ENCODE measurements around the gene CAVIN1. TPM values are rescaled to one million over a fixed set of nuclear protein-coding genes. Genes with fewer than 3 reads are reported as not detected.
"Not testable (repeated sequence)": the region's sequence is repeated elsewhere in the genome, so short reads cannot be mapped to it uniquely, and the experiment has no call there.

CAVIN1 gene
- total RNA-seq, 3 donors from 2014 or later: 288 to 554 (median 306) TPM

GRCh38 chr17:42453439-42453838 is 30.4 kb upstream of the CAVIN1 start:
- intact Hi-C loops (cut with DNase I; ENCODE audit: low total_unique reads): no loop called here
- TF ChIP-seq CTCF (IDR thresholded peaks at IDR 0.05) (no peak), POLR2AphosphoS5 (IDR thresholded peaks at IDR 0.05) (no peak), POLR2A (IDR thresholded peaks at IDR 0.05) (no peak)
- H3K9me3 ChIP-seq: no peaks in the 10 kb centered on the region

GRCh38 chr17:42451270-42451669 is 28.2 kb upstream of the CAVIN1 start:
- DNase-seq (ENCODE audit: low spot score in 2 of 2); H3K4me3 ChIP-seq; H3K9me3 ChIP-seq; H3K4me1 ChIP-seq; H3K36me3 ChIP-seq; H3K27me3 ChIP-seq; H3K27ac ChIP-seq; intact Hi-C loops (cut with DNase I; ENCODE audit: low total_unique reads): not testable (repeated sequence)

More at GRCh38 chr17:42453439-42453838, 30.4 kb upstream of the CAVIN1 start:
- no peak for DNase-seq (ENCODE audit: low spot score in 2 of 2)
- peaks cover 7 to 11% of the 10 kb centered on the region in 2 donors for H3K4me1 ChIP-seq
- no peak overlapping the region for H3K4me3 ChIP-seq
- no peaks in the 10 kb centered on the region for H3K27me3 ChIP-seq
- H3K36me3 ChIP-seq: no peaks in the 10 kb centered on the region
- no peak overlapping the region for H3K27ac ChIP-seq

- H3K27ac ChIP-seq; H3K4me3 ChIP-seq; H3K27me3 ChIP-seq; DNase-seq (ENCODE audit: low spot score in 2 of 2); H3K9me3 ChIP-seq; H3K36me3 ChIP-seq; intact Hi-C loops (cut with DNase I; ENCODE audit: low total_unique reads); H3K4me1 ChIP-seq: not testable (repeated sequence)
These were observed 26.8 kb upstream of the CAVIN1 start for GRCh38 chr17:42449838-42450237.

DNA sequence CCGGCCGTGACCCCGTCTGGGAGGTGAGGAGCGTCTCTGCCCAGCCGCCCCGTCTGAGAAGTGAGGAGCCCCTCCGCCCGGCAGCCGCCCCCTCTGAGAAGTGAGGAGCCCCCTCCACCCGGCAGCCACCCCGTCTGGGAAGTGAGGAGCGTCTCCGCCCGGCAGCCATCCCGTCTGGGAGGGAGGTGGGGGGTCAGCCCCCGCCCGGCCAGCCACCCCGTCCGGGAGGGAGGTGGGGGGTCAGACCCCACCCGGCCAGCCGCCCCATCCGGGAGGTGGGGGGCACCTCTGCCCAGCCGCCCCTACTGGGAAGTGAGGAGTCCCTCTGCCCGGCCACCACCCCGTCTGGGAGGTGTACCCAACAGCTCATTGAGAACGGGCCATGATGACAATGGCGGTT is 26.1 kb upstream of the CAVIN1 start:
- H3K36me3 ChIP-seq; H3K4me3 ChIP-seq; H3K4me1 ChIP-seq; DNase-seq (ENCODE audit: low spot score in 2 of 2); intact Hi-C loops (cut with DNase I; ENCODE audit: low total_unique reads); H3K27ac ChIP-seq; H3K27me3 ChIP-seq; H3K9me3 ChIP-seq: not testable (repeated sequence)

DNA sequence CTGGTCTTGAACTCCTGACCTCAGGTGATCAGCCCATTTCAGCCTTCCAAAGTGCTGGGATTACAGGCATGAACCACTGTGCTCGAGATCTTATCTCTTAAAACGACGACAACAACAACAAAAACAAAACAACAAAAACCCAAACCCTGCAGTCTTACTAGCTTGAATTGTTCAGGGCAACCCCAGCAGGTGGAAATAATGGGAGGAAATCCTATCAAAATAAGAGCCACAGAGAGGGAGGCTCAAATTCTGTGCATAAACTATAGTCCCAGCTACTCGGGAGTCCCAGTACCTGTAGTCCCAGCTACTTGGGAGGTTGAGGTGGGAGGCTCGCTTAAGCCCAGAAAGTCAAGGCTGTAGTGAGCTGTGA is 19.1 kb upstream of the CAVIN1 start:
- no peak for TF ChIP-seq POLR2A (IDR thresholded peaks at IDR 0.05)
- no peak for TF ChIP-seq CTCF (IDR thresholded peaks at IDR 0.05)
- TF ChIP-seq POLR2AphosphoS5 (IDR thresholded peaks at IDR 0.05): no peak
- intact Hi-C loops (cut with DNase I; ENCODE audit: low total_unique reads): no loop called here
- no peak overlapping the region for H3K4me3 ChIP-seq
- no peak overlapping the region for H3K27ac ChIP-seq
- no peak for DNase-seq (ENCODE audit: low spot score in 2 of 2)
- no peaks in the 10 kb centered on the region for H3K9me3 ChIP-seq
- no peaks in the 10 kb centered on the region for H3K36me3 ChIP-seq
- H3K4me1 ChIP-seq: no peaks in the 10 kb centered on the region
- H3K27me3 ChIP-seq: no peaks in the 10 kb centered on the region

DNA sequence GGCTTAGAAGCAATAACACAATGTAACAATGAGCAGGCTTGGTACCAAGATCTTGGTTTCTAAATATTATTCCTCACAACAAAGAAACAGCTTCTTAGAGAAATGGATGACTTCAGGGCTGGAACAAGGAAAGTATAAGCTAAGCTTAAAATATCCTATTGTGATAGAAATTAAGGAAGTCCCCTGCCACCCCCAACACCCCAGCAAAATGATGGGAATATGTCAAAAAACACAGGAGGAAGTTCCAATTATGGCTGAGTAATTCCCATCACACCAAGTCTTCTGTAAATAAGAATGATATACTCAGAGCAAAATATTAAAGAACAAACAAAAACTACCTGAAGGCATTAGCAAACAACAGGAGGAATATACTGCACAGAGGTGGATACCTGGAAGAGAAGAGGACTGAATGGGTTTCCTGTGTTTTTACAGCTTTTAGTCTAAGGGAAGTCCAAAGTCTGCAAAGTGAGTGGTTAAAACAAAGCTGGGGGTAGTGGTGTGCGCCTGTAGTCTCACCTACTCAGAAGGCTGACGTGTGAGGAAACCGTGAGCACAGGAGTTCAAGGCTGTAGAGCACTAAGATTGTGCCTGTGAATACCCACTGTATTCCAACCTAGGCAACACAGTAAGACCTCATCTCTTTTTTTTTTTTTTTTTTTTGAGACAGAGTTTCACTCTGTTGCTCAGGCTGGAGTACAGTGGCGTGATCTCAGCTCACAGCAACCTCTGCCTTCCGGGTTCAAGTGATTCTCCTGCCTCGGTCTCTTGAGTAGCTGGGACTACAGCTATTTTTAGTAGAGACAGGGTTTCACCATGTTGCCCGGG is 18.5 kb upstream of the CAVIN1 start:
- H3K9me3 ChIP-seq: no peaks in the 10 kb centered on the region
- no peak overlapping the region for H3K27ac ChIP-seq
- H3K4me3 ChIP-seq: no peak overlapping the region
- H3K36me3 ChIP-seq: no peaks in the 10 kb centered on the region
- intact Hi-C loops (cut with DNase I; ENCODE audit: low total_unique reads): no loop called here
- no peaks in the 10 kb centered on the region for H3K27me3 ChIP-seq
- no peak for TF ChIP-seq POLR2AphosphoS5 (IDR thresholded peaks at IDR 0.05)
- TF ChIP-seq POLR2A (IDR thresholded peaks at IDR 0.05): no peak
- TF ChIP-seq CTCF (IDR thresholded peaks at IDR 0.05): no peak
- DNase-seq (ENCODE audit: low spot score in 2 of 2): no peak
- H3K4me1 ChIP-seq: no peaks in the 10 kb centered on the region
